Measurements from ENCODE around the gene FKBP5. TPM values are rescaled to one million over a fixed set of nuclear protein-coding genes. Genes with fewer than 3 reads are reported as not detected.

Gene FKBP5
- total RNA-seq, 1 experiment from 2014 or later: 12.4 TPM

GRCh38 chr6:35664945-35665344, 23.8 kb downstream of the FKBP5 start:
- no TSS peak for BruUV-seq (replicated peaks)
- no peak overlapping the region for H3K27ac ChIP-seq (ENCODE audit: low read length)

GRCh38 chr6:35663447-35664235, 25.1 kb downstream of the FKBP5 start:
- ChIA-PET POLR2A (ENCODE audit: unreplicated experiment) (no interaction called here), CTCF (no interaction called here)
- intact Hi-C loops (cut with micrococcal nuclease): no loop called here
- Histone ChIP-seq H3F3A (ENCODE audit: low read length, unreplicated experiment) (no peaks in the 10 kb centered on the region), H3K9me2 (replicated peaks; ENCODE audit: low read length) (no peaks in the 10 kb centered on the region), H3K79me2 (ENCODE audit: low read length) (no peaks in the 10 kb centered on the region), H4K20me1 (ENCODE audit: low read length) (no peaks in the 10 kb centered on the region), H3K36me3 (ENCODE audit: low read depth, low read length) (no peaks in the 10 kb centered on the region), H2AFZ (ENCODE audit: low read length) (no peak overlapping the region), H3K27ac (ENCODE audit: low read length) (no peak overlapping the region), H3K9ac (ENCODE audit: low read length) (no peak overlapping the region), H3K9me3 (ENCODE audit: low read length) (no peaks in the 10 kb centered on the region), H3K4me2 (ENCODE audit: low read length) (no peak overlapping the region), H3K4me3 (ENCODE audit: low read length) (no peak overlapping the region), H3K4me1 (ENCODE audit: insufficient read depth, low read length) (peaks cover 1% of the 10 kb centered on the region; the same call in 1 of the 2 replicates), H3K27me3 (ENCODE audit: low read length) (no peaks in the 10 kb centered on the region)
- no peak for ATAC-seq
- no TSS peak for BruUV-seq (replicated peaks)
- DNase-seq: peak; percentile 12
- TF ChIP-seq EZH2phosphoT487 (IDR thresholded peaks at IDR 0.05; ENCODE audit: borderline replicate concordance, low read length) (no peak), CTCF (conservative IDR thresholded peaks at IDR 0.05; ENCODE audit: low read depth, low read length) (no peak), EZH2 (IDR thresholded peaks at IDR 0.05; ENCODE audit: low read length, unreplicated experiment) (no peak)

More at GRCh38 chr6:35664945-35665344, 23.8 kb downstream of the FKBP5 start:
- H3K9ac ChIP-seq (ENCODE audit: low read length): no peak overlapping the region
- H3K79me2 ChIP-seq (ENCODE audit: low read length): no peaks in the 10 kb centered on the region
- no peak for DNase-seq
- ATAC-seq: no peak
- intact Hi-C loops (cut with micrococcal nuclease): no loop called here
- H3K4me1 ChIP-seq (ENCODE audit: insufficient read depth, low read length): peaks cover 9% of the 10 kb centered on the region
- no peaks in the 10 kb centered on the region for H3K27me3 ChIP-seq (ENCODE audit: low read length)
- no peaks in the 10 kb centered on the region for H3F3A ChIP-seq (ENCODE audit: low read length, unreplicated experiment)
- POLR2A ChIA-PET (ENCODE audit: unreplicated experiment): no interaction called here
- no peak overlapping the region for H2AFZ ChIP-seq (ENCODE audit: low read length)
- H4K20me1 ChIP-seq (ENCODE audit: low read length): no peaks in the 10 kb centered on the region
- CTCF ChIA-PET: interaction anchor here (0.7 kb wide), 1 partner anchor 40 kb away, joined by 3 read pairs; no protein-coding TSS in a partner anchor
- H3K4me2 ChIP-seq (ENCODE audit: low read length): no peak overlapping the region
- H3K36me3 ChIP-seq (ENCODE audit: low read depth, low read length): no peaks in the 10 kb centered on the region
- no peaks in the 10 kb centered on the region for H3K9me3 ChIP-seq (ENCODE audit: low read length)
- H3K4me3 ChIP-seq (ENCODE audit: low read length): no peak overlapping the region
- TF ChIP-seq EZH2phosphoT487 (IDR thresholded peaks at IDR 0.05; ENCODE audit: borderline replicate concordance, low read length) (no peak), CTCF (conservative IDR thresholded peaks at IDR 0.05; ENCODE audit: low read depth, low read length) (no peak), EZH2 (IDR thresholded peaks at IDR 0.05; ENCODE audit: low read length, unreplicated experiment) (no peak)
- no peaks in the 10 kb centered on the region for H3K9me2 ChIP-seq (replicated peaks; ENCODE audit: low read length)

GRCh38 chr6:35662999-35663398, 25.7 kb downstream of the FKBP5 start:
- no peak overlapping the region for H2AFZ ChIP-seq (ENCODE audit: low read length)
- ChIA-PET CTCF (no interaction called here), POLR2A (ENCODE audit: unreplicated experiment) (no interaction called here)
- H3K36me3 ChIP-seq (ENCODE audit: low read depth, low read length): no peaks in the 10 kb centered on the region
- H3K4me3 ChIP-seq (ENCODE audit: low read length): no peak overlapping the region
- no peaks in the 10 kb centered on the region for H4K20me1 ChIP-seq (ENCODE audit: low read length)
- H3F3A ChIP-seq (ENCODE audit: low read length, unreplicated experiment): no peaks in the 10 kb centered on the region
- no peak overlapping the region for H3K27ac ChIP-seq (ENCODE audit: low read length)
- intact Hi-C loops (cut with micrococcal nuclease): no loop called here
- no TSS peak for BruUV-seq (replicated peaks)
- H3K9ac ChIP-seq (ENCODE audit: low read length): no peak overlapping the region
- DNase-seq (no peak), ATAC-seq (no peak)
- no peaks in the 10 kb centered on the region for H3K9me2 ChIP-seq (replicated peaks; ENCODE audit: low read length)
- TF ChIP-seq CTCF (conservative IDR thresholded peaks at IDR 0.05; ENCODE audit: low read depth, low read length) (no peak), EZH2phosphoT487 (IDR thresholded peaks at IDR 0.05; ENCODE audit: borderline replicate concordance, low read length) (no peak), EZH2 (IDR thresholded peaks at IDR 0.05; ENCODE audit: low read length, unreplicated experiment) (no peak)
- H3K4me1 ChIP-seq (ENCODE audit: insufficient read depth, low read length): no peaks in the 10 kb centered on the region
- no peak overlapping the region for H3K4me2 ChIP-seq (ENCODE audit: low read length)
- H3K9me3 ChIP-seq (ENCODE audit: low read length): no peaks in the 10 kb centered on the region
- H3K79me2 ChIP-seq (ENCODE audit: low read length): no peaks in the 10 kb centered on the region
- H3K27me3 ChIP-seq (ENCODE audit: low read length): no peaks in the 10 kb centered on the region

Measured in PC-3 (cell line).